GM12892 (cell line): ENCODE results near the gene CYP46A1.

Source experiments
- POLR2A ChIP-seq: IDR thresholded peaks from 2 replicates; pipeline ENCODE4 v1.6.1; 2011; ENCODE audit warnings: low read depth, low read length, control low read depth
- POLR2AphosphoS5 ChIP-seq: IDR thresholded peaks from 2 replicates; pipeline ENCODE4 v1.6.1; 2011; ENCODE audit warnings: low read depth, low read length, control low read depth
- TAF1 ChIP-seq: IDR thresholded peaks from 2 replicates; pipeline ENCODE4 v1.6.1; 2011; ENCODE audit warnings: low read depth, mild to moderate bottlenecking, control low read depth, low read length, borderline replicate concordance

- TF ChIP-seq POLR2AphosphoS5: no peak
- no peak for TF ChIP-seq POLR2A
- TF ChIP-seq TAF1: no peak
These were observed 70.3 kb downstream of the CYP46A1 start for GRCh38 chr14:99754141-99755067.
